Liver (tissue), 3 donors: Measurements from ENCODE around the gene FARSB.
A peak's percentile ranks its signal among the peaks of the same experiment; 100 is the strongest.

Experiments used
- CTCF ChIP-seq: fragments of 150-350 bp; IDR thresholded peaks from 2 replicates; pipeline ENCODE4 v1.5.1; 2017; ENCODE audit warnings: improper control_type of control experiment, low read depth, low read length; ENCODE audit not compliant: missing input control
- HNF4A ChIP-seq, 2 donors: conservative IDR thresholded peaks; 2 replicates each; pipeline ENCODE4 v1.6.1; 2016; ENCODE audit warnings: antibody characterized with exemption in 2 of 2, mild to moderate bottlenecking in 2 of 2
- RAD21 ChIP-seq, 2 donors: IDR thresholded peaks; 2 replicates each; pipeline ENCODE4 v1.6.1; 2016; ENCODE audit warnings: antibody characterized with exemption in 2 of 2, mild to moderate bottlenecking in 2 of 2
- SP1 ChIP-seq: IDR thresholded peaks from 2 replicates; pipeline ENCODE4 v1.6.1; 2018; ENCODE audit warnings: antibody characterized with exemption, mild to moderate bottlenecking
- donor health status: healthy.
- donor health status: healthy.

DNA sequence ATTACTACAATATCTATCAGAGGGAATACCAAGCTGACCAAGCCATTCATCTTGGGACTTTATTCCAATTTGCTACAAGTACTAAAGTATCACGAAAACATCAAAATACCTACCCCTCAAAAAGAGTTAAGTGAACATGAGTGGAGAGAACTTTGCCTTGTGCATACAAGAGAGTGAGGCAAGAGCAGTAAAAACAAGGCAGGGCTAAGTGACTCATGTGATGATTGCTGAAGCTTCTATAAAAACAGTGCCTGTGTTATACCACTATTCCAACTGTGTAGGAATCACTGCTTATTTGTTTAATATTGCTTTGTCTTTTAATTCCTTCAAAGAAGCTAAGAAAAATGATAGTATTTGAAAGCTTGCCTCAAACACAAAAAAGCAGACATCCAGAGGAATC is 61.2 kb downstream of the FARSB start:
- no peak for TF ChIP-seq CTCF
- peak; percentile 78 to 83 for TF ChIP-seq HNF4A (conservative IDR thresholded peaks at IDR 0.05)
- peak; percentile 50 for TF ChIP-seq SP1
- TF ChIP-seq RAD21 (IDR thresholded peaks at IDR 0.05), result peak; percentile 21 to 31
